ENCODE data around the gene PARVG. TPM values are rescaled to one million over a fixed set of nuclear protein-coding genes. Genes with fewer than 3 reads are reported as not detected.
A peak's percentile ranks its signal among the peaks of the same experiment; 100 is the strongest.

Gene PARVG
- total and polyA plus RNA-seq, 3 experiments from 2014 or later, result 56.0 to 94.4 (median 57.4) TPM

DNA sequence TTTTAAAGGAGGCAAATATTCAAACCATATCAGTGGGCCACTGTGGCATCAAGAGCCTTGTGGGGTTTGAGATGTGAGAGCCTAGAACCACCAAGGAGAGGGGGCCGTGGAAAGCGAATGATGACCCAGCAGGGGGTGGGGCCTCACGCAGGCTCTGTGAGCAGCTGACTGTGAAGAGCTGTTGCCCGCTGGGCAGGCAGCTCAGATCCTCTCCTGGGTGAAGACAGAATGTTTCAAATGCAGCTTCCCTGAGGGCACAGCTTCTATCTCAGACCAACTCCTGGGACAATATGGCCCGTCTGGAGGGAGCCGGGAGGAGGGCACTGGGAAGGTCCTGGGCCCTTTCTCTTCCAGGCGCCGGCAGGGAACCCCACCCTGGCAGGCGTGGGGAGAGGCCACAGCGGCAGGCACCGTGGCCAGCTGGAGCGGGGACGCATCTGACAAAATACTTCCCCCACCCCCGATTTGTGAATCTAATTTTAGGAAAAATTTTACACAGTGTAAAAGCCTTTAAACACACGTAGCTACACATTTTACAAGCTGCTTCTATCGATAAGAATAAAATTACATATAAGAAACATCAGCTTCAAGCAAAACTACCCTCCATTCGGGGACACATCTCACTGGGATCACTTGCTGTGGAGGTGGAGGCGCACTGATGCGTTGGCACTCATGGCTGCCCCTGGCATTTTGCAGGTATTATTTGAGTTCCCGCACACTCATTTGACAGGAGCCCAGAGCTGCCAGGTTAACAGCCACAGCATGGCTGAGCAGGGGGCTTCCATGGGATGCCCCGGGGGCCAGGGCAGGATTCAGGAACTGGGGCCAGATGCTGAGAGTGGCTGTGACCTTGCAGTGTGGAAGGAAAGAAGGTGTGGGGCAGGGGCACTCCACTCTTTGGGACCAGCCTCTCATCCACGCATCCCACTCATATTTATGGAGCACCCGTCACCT is 40.3 kb downstream of the PARVG start:
- H3K36me3 Mint-ChIP-seq, result no peaks in the 10 kb centered on the region
- H3K4me1 ChIP-seq (ENCODE audit: insufficient read depth, low read length), result no peaks in the 10 kb centered on the region
- POLR2A ChIA-PET, result no interaction called here
- H3K27ac Mint-ChIP-seq, result no peak overlapping the region
- H3K9me3 Mint-ChIP-seq, result peaks cover 0 to 2% (median 0%) of the 10 kb centered on the region in 5 donors
- CTCF ChIA-PET, result no interaction called here
- H3K36me3 ChIP-seq (ENCODE audit: insufficient read depth, low read length), result no peaks in the 10 kb centered on the region
- no peak overlapping the region for H3K27ac ChIP-seq (ENCODE audit: low read depth, low read length)
- no peak overlapping the region for H3K4me3 Mint-ChIP-seq
- H3K4me1 Mint-ChIP-seq, result no peaks in the 10 kb centered on the region
- no peaks in the 10 kb centered on the region for H3K9me3 ChIP-seq (ENCODE audit: low read length)
- H3K27me3 ChIP-seq (ENCODE audit: insufficient read depth, low read length, poor library complexity, severe bottlenecking), result no peaks in the 10 kb centered on the region
- H3K27me3 Mint-ChIP-seq, result peaks cover 9 to 12% of the 10 kb centered on the region in 2 donors
- no peak overlapping the region for H3K4me3 ChIP-seq (ENCODE audit: low read length)
- DNase-seq, result no peak

DNA sequence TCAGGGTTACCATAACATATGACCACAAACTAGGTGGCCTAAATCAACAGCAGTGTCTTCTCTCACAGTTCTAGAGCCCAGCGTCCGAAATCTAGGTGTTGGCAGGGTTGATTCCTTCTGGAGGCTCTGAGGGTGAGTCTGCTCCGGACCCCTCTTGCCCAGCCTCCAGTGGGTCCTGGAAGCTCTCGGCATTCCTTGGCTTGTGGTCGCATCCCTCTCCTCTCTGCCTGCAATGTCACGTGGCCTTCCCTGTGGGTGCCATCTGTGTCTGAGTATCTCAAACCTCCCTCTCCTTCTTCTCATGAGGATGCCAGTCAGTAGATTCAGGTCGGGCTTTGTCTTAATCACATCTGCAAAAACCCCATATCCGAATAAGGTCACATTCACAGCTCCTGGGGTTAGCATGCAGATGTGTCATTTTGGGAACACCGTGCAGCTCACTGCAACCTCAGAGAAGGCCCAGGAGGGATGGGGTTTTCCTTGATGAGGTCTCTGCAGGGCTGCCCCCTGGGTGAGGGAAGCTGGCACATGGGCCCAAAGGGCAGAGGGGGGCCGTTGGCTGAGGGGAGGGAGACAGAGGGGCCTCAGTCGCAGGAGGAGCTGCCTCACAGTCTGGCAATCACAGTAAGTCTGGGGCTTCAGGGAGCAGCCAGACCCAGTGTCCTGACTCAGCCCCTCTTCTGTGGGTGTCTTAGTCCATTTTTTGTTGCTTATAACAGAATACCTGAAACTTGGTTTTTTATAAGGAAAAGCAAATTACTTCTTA is 41.2 kb downstream of the PARVG start:
- H3K4me1 Mint-ChIP-seq, result no peaks in the 10 kb centered on the region
- Histone ChIP-seq H3K9me3 (ENCODE audit: low read length) (no peaks in the 10 kb centered on the region), H3K27me3 (ENCODE audit: insufficient read depth, low read length, poor library complexity, severe bottlenecking) (no peaks in the 10 kb centered on the region), H3K4me3 (ENCODE audit: low read length) (no peak overlapping the region), H3K36me3 (ENCODE audit: insufficient read depth, low read length) (no peaks in the 10 kb centered on the region), H3K27ac (ENCODE audit: low read depth, low read length) (no peak overlapping the region), H3K4me1 (ENCODE audit: insufficient read depth, low read length) (no peaks in the 10 kb centered on the region)
- DNase-seq, result no peak
- POLR2A ChIA-PET, result no interaction called here
- H3K27me3 Mint-ChIP-seq, result peaks cover 15 to 18% of the 10 kb centered on the region in 2 donors
- no peak overlapping the region for H3K27ac Mint-ChIP-seq
- CTCF ChIA-PET, result no interaction called here
- no peak overlapping the region for H3K4me3 Mint-ChIP-seq
- no peaks in the 10 kb centered on the region for H3K36me3 Mint-ChIP-seq
- peaks cover 0 to 1% (median under 1%) of the 10 kb centered on the region in 5 donors for H3K9me3 Mint-ChIP-seq

DNA sequence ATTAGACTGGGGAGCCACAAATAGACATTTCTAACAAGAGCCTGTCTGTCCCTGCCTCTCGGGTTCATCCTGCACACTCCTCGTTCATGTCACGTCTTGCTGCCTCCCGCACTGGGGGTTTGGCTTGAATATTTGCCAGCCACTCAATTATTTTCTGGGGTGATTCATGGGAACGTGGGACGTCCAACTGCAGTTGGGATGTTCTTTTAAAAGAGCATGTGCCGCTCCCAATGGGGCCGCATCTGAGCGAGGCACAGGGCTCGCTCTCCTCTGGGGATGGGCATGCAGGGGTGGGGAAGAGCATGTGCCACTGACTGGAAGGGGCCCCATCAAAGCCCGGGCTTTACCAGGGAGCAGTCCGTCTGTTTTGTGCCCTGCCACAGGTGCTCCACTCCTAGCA is 43.4 kb downstream of the PARVG start:
- CTCF ChIA-PET, result no interaction called here
- H3K36me3 ChIP-seq (ENCODE audit: insufficient read depth, low read length), result no peaks in the 10 kb centered on the region
- POLR2A ChIA-PET, result no interaction called here
- no peaks in the 10 kb centered on the region for H3K27me3 ChIP-seq (ENCODE audit: insufficient read depth, low read length, poor library complexity, severe bottlenecking)
- Mint-ChIP-seq H3K4me3 (no peak overlapping the region), H3K36me3 (peaks cover 0 to 6% (median 0%) of the 10 kb centered on the region in 3 donors), H3K27me3 (peaks cover 25% of the 10 kb centered on the region in 2 donors), H3K4me1 (no peaks in the 10 kb centered on the region), H3K9me3 (peaks cover 0 to 15% (median 10%) of the 10 kb centered on the region in 5 donors), H3K27ac (peak overlapping the region in 1 of 8 donors; percentile 43)
- no peak overlapping the region for H3K27ac ChIP-seq (ENCODE audit: low read depth, low read length)
- H3K9me3 ChIP-seq (ENCODE audit: low read length), result no peaks in the 10 kb centered on the region
- DNase-seq, result no peak
- H3K4me1 ChIP-seq (ENCODE audit: insufficient read depth, low read length), result no peaks in the 10 kb centered on the region
- H3K4me3 ChIP-seq (ENCODE audit: low read length), result no peak overlapping the region

DNA sequence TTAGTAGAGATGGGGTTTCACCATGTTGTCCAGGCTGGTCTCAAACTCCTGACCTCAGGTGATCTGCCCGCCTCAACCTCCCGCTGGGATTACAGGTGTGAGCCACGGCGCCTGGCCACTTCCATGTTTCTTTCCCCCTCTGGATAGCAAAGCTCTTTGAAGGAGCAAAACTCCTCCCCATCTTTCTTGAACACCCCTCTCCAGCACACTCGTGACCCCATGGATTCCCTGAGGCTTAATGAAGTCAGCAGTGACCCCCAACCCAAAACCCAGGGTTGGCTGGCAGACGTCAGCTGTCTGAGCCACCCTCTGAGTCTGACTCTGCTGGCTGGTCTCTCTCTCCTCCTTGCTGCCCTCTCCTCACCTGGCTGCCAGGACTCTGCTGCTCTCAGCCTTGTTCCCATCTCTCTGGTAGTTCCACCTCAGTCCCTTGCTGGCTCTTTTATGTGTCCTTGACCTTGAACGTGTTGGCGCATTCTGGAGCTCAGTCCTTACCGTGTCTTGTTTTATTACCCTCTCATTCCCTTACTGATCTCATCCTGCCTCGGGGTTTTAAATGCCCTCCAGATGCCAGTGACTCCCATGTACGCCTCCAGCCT is 44.5 kb downstream of the PARVG start:
- Histone ChIP-seq H3K36me3 (ENCODE audit: insufficient read depth, low read length) (no peaks in the 10 kb centered on the region), H3K9me3 (ENCODE audit: low read length) (no peaks in the 10 kb centered on the region), H3K4me3 (ENCODE audit: low read length) (no peak overlapping the region), H3K27me3 (ENCODE audit: insufficient read depth, low read length, poor library complexity, severe bottlenecking) (no peaks in the 10 kb centered on the region), H3K27ac (ENCODE audit: low read depth, low read length) (no peak overlapping the region), H3K4me1 (ENCODE audit: insufficient read depth, low read length) (no peaks in the 10 kb centered on the region)
- H3K27ac Mint-ChIP-seq, result no peak overlapping the region
- DNase-seq, result no peak
- peaks cover 0 to 6% (median 0%) of the 10 kb centered on the region in 3 donors for H3K36me3 Mint-ChIP-seq
- H3K9me3 Mint-ChIP-seq, result peaks cover 4 to 18% (median 13%) of the 10 kb centered on the region in 5 donors
- H3K27me3 Mint-ChIP-seq, result peaks cover 25 to 29% of the 10 kb centered on the region in 2 donors
- CTCF ChIA-PET, result no interaction called here
- POLR2A ChIA-PET, result no interaction called here
- no peak overlapping the region for H3K4me3 Mint-ChIP-seq
- no peaks in the 10 kb centered on the region for H3K4me1 Mint-ChIP-seq

DNA sequence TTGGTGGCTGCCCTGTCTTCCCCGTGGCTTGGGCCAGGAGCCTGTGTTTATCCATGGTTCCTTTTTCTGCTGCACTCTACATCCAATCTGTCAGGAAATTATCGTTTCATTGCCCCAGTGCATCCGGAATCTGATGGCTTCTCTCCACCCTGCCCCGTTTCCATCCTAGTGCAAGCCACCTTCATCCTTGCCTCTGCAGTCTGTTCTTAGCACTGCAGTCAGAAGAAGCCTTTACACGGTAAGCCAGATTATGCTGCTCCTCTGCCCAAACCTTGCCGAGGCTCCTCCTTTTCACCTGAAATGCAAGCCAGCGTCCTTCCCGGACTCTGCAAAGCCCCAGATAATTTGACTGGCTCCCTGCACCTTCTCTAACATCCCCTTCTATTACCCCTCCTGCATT is 45.1 kb downstream of the PARVG start:
- Mint-ChIP-seq H3K9me3 (peaks cover 4 to 18% (median 13%) of the 10 kb centered on the region in 5 donors), H3K36me3 (peaks cover 0 to 6% (median 0%) of the 10 kb centered on the region in 3 donors), H3K27me3 (peaks cover 25 to 29% of the 10 kb centered on the region in 2 donors), H3K27ac (no peak overlapping the region), H3K4me3 (no peak overlapping the region), H3K4me1 (no peaks in the 10 kb centered on the region)
- no peak overlapping the region for H3K4me3 ChIP-seq (ENCODE audit: low read length)
- DNase-seq, result no peak
- ChIA-PET CTCF (no interaction called here), POLR2A (no interaction called here)
- no peaks in the 10 kb centered on the region for H3K36me3 ChIP-seq (ENCODE audit: insufficient read depth, low read length)
- no peak overlapping the region for H3K27ac ChIP-seq (ENCODE audit: low read depth, low read length)
- H3K27me3 ChIP-seq (ENCODE audit: insufficient read depth, low read length, poor library complexity, severe bottlenecking), result no peaks in the 10 kb centered on the region
- H3K4me1 ChIP-seq (ENCODE audit: insufficient read depth, low read length), result no peaks in the 10 kb centered on the region
- no peaks in the 10 kb centered on the region for H3K9me3 ChIP-seq (ENCODE audit: low read length)

DNA sequence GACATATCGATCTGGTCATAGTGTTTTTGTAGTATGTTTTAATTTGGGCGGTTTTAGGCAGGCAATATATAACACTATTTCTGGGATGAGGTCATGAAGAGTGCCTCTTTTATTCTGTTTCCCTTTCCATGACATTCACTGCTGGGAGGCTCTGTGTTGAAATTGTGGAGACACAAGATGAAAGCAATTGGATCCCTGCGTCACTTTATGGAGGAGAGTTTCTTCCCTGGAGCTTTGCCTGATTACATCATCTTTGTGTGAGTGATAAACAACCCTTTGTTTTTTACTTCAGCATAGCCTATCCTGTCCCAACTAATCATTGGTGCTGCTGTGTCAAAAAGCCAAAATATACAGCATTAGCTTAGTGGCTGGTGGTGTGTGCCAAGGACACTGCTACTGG is 48.6 kb downstream of the PARVG start:
- peaks cover 0 to 6% (median 0%) of the 10 kb centered on the region in 3 donors for H3K36me3 Mint-ChIP-seq
- Histone ChIP-seq H3K27ac (ENCODE audit: low read depth, low read length) (no peak overlapping the region), H3K27me3 (ENCODE audit: insufficient read depth, low read length, poor library complexity, severe bottlenecking) (no peaks in the 10 kb centered on the region), H3K36me3 (ENCODE audit: insufficient read depth, low read length) (no peaks in the 10 kb centered on the region), H3K4me3 (ENCODE audit: low read length) (no peak overlapping the region), H3K9me3 (ENCODE audit: low read length) (no peaks in the 10 kb centered on the region), H3K4me1 (ENCODE audit: insufficient read depth, low read length) (no peaks in the 10 kb centered on the region)
- DNase-seq, result no peak
- no peaks in the 10 kb centered on the region for H3K4me1 Mint-ChIP-seq
- H3K27me3 Mint-ChIP-seq, result peaks cover 21 to 29% of the 10 kb centered on the region in 2 donors
- ChIA-PET CTCF (no interaction called here), POLR2A (no interaction called here)
- H3K4me3 Mint-ChIP-seq, result no peak overlapping the region
- H3K9me3 Mint-ChIP-seq, result peaks cover 4 to 18% (median 13%) of the 10 kb centered on the region in 5 donors
- H3K27ac Mint-ChIP-seq, result no peak overlapping the region

DNA sequence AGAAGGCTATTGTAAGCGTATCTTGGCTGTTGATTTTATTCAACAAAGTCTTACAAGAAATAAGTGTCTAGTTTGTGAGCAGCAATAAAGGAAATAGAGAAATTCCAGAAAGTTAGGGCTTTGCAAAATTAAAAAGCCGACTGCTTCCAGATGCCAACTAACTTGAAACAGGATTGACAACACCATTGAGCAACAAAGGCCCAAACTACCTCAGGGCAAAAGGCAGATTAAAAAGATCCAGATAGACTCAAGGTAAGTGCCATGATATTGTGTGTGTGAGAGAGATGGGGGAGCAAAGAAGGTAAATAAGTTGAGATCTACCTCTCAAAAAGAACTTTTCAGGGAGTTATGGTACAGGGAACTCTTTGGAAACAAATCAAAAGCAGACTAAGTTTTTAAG is 49.1 kb downstream of the PARVG start:
- Histone ChIP-seq H3K4me3 (ENCODE audit: low read length) (no peak overlapping the region), H3K27ac (ENCODE audit: low read depth, low read length) (no peak overlapping the region), H3K4me1 (ENCODE audit: insufficient read depth, low read length) (no peaks in the 10 kb centered on the region), H3K9me3 (ENCODE audit: low read length) (no peaks in the 10 kb centered on the region), H3K27me3 (ENCODE audit: insufficient read depth, low read length, poor library complexity, severe bottlenecking) (no peaks in the 10 kb centered on the region), H3K36me3 (ENCODE audit: insufficient read depth, low read length) (no peaks in the 10 kb centered on the region)
- H3K9me3 Mint-ChIP-seq, result peaks cover 4 to 18% (median 13%) of the 10 kb centered on the region in 5 donors
- DNase-seq, result no peak
- no peaks in the 10 kb centered on the region for H3K4me1 Mint-ChIP-seq
- peaks cover 0 to 6% (median 0%) of the 10 kb centered on the region in 3 donors for H3K36me3 Mint-ChIP-seq
- peaks cover 21 to 29% of the 10 kb centered on the region in 2 donors for H3K27me3 Mint-ChIP-seq
- POLR2A ChIA-PET, result no interaction called here
- no peak overlapping the region for H3K4me3 Mint-ChIP-seq
- no peak overlapping the region for H3K27ac Mint-ChIP-seq
- CTCF ChIA-PET, result no interaction called here

DNA sequence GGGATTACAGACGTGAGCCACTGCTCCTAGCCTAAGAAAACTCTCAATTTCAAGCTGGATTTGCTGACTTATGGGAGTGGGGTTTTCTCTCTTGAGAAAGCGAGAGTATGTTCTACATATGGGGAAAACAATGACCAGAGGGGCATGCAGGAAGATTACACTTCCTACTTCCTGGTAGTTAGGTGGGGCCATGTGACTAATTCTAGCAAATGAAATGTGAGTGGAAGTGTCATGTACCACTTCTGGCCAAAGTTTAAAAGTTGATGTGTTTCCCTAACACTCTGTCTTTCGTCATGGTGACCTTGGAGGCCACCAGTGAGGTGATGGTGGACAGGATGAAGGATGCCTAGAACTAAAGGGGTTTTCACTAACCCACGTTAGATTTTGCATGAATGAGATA is 50.5 kb downstream of the PARVG start:
- Mint-ChIP-seq H3K27me3 (peaks cover 12 to 18% of the 10 kb centered on the region in 2 donors), H3K27ac (no peak overlapping the region), H3K36me3 (peaks cover 0 to 6% (median 0%) of the 10 kb centered on the region in 3 donors), H3K4me1 (no peaks in the 10 kb centered on the region), H3K4me3 (no peak overlapping the region), H3K9me3 (peaks cover 4 to 18% (median 13%) of the 10 kb centered on the region in 5 donors)
- CTCF ChIA-PET, result no interaction called here
- Histone ChIP-seq H3K4me3 (ENCODE audit: low read length) (no peak overlapping the region), H3K27me3 (ENCODE audit: insufficient read depth, low read length, poor library complexity, severe bottlenecking) (no peaks in the 10 kb centered on the region), H3K9me3 (ENCODE audit: low read length) (no peaks in the 10 kb centered on the region), H3K36me3 (ENCODE audit: insufficient read depth, low read length) (no peaks in the 10 kb centered on the region), H3K4me1 (ENCODE audit: insufficient read depth, low read length) (no peaks in the 10 kb centered on the region), H3K27ac (ENCODE audit: low read depth, low read length) (no peak overlapping the region)
- DNase-seq, result no peak
- POLR2A ChIA-PET, result no interaction called here

Measured in CD8-positive, alpha-beta memory T cell (primary cell).